SK-N-SH (cell line): ENCODE results near the gene SMKR1. TPM values are rescaled to one million over a fixed set of nuclear protein-coding genes. Genes with fewer than 3 reads are reported as not detected.

Experiments used
- CTCF ChIA-PET: fragments of 300-600, 350-600 bp; formaldehyde crosslinking; extraction: SDS; loops from one replicate; lab custom pipeline; 2021; lab: Yijun Ruan, JAX
- POLR2A ChIA-PET: fragments of 350-600 bp; sonication (Branson Sonifier 250); formaldehyde crosslinking; extraction: SDS; loops from one replicate; lab custom pipeline; 2020; ENCODE audit warnings: antibody characterized with exemption, inconsistent platforms; lab: Yijun Ruan, JAX
- DNase-seq: peaks from one replicate; pipeline ENCODE4 v3.0.0; 2012
- H2AFZ ChIP-seq: fragments of 200-600 bp; sonication (generic); 2 replicates; pipeline ENCODE4 v1.8.1; 2016; ENCODE audit warnings: antibody characterized with exemption, mild to moderate bottlenecking, low read depth
- H3F3A ChIP-seq: fragments of 200-600 bp; sonication (generic); replicated peaks from 2 replicates; pipeline ENCODE3; 2016; ENCODE audit warnings: antibody characterized with exemption, mild to moderate bottlenecking; ENCODE audit not compliant: insufficient read depth
- H3K27ac ChIP-seq, 2 experiments: fragments of 200-500 bp in 1 of 2; fragments of 200-600 bp in 1 of 2; sonication (Bioruptor generic) in 1 of 2; sonication (generic), shearing (Covaris generic) in 1 of 2; 2 replicates each; pipeline versions ENCODE4 v1.5.1 to v1.6.1; 2014 to 2016; ENCODE audit warnings: low read depth in 2 of 2, inconsistent platforms in 1 of 2, low read length in 1 of 2, mild to moderate bottlenecking in 1 of 2, mixed read lengths in 1 of 2
- H3K27me3 ChIP-seq: fragments of 200-600 bp; sonication (generic), shearing (Covaris generic); 2 replicates; pipeline ENCODE4 v1.6.1; 2016; ENCODE audit warnings: mixed run types; ENCODE audit not compliant: insufficient read depth
- H3K36me3 ChIP-seq, 2 experiments: fragments of 200-500 bp in 1 of 2; fragments of 200-600 bp in 1 of 2; sonication (Bioruptor generic) in 1 of 2; sonication (generic) in 1 of 2; replicated peaks in 1 of 2; 2 replicates each; pipeline versions ENCODE3 to v1.5.1; 2014 to 2016; ENCODE audit warnings: low read length in 1 of 2, mild to moderate bottlenecking in 1 of 2; ENCODE audit not compliant: insufficient read depth in 2 of 2, control insufficient read depth in 1 of 2
- H3K4me1 ChIP-seq, 2 experiments: fragments of 200-500 bp in 1 of 2; fragments of 200-600 bp in 1 of 2; sonication (Bioruptor generic) in 1 of 2; sonication (generic), shearing (Covaris generic) in 1 of 2; 2 replicates each; pipeline versions ENCODE4 v1.5.1 to v1.6.1; 2014 to 2016; ENCODE audit warnings: low read depth in 1 of 2, low read length in 1 of 2, mixed run types in 1 of 2; ENCODE audit not compliant: insufficient read depth in 2 of 2, control insufficient read depth in 1 of 2
- H3K4me2 ChIP-seq: fragments of 200-600 bp; sonication (generic), shearing (Covaris generic); 2 replicates; pipeline ENCODE4 v1.6.1; 2017; ENCODE audit warnings: mixed run types
- H3K4me3 ChIP-seq, 2 experiments: fragments of 200-500 bp in 1 of 2; fragments of 200-600 bp in 1 of 2; sonication (Bioruptor generic) in 1 of 2; sonication (generic), shearing (Covaris generic) in 1 of 2; 2 replicates each; pipeline versions ENCODE4 v1.5.1 to v1.8.1; 2014 to 2016; ENCODE audit warnings: low read depth in 2 of 2, inconsistent platforms in 1 of 2, low read length in 1 of 2, mild to moderate bottlenecking in 1 of 2, mixed read lengths in 1 of 2, moderate library complexity in 1 of 2
- H3K79me2 ChIP-seq: fragments of 200-600 bp; sonication (generic); 2 replicates; pipeline ENCODE4 v1.8.1; 2017; ENCODE audit warnings: mild to moderate bottlenecking; ENCODE audit not compliant: insufficient read depth
- H3K9ac ChIP-seq: fragments of 200-600 bp; sonication (generic); 2 replicates; pipeline ENCODE4 v1.6.1; 2017; ENCODE audit warnings: mixed run types
- H3K9me2 ChIP-seq: fragments of 200-600 bp; sonication (generic); 2 replicates; pipeline ENCODE4 v1.6.1; 2017; ENCODE audit warnings: mixed run types
- H3K9me3 ChIP-seq: fragments of 200-600 bp; sonication (generic); 2 replicates; pipeline ENCODE4 v1.6.1; 2017; ENCODE audit warnings: mixed run types, mild to moderate bottlenecking, moderate library complexity
- H4K20me1 ChIP-seq: fragments of 200-600 bp; sonication (generic); 2 replicates; pipeline ENCODE4 v1.6.1; 2017; ENCODE audit warnings: mild to moderate bottlenecking, mixed run types; ENCODE audit not compliant: insufficient read depth
- FOSL2 ChIP-seq: IDR thresholded peaks from 2 replicates; pipeline ENCODE4 v1.4.0; 2012; ENCODE audit warnings: low read depth, mild to moderate bottlenecking, moderate library complexity, borderline replicate concordance
- JUND ChIP-seq: IDR thresholded peaks from 2 replicates; pipeline ENCODE4 v1.4.0; 2012
- MEF2A ChIP-seq: IDR thresholded peaks from 2 replicates; pipeline ENCODE4 v1.4.0; 2012; ENCODE audit warnings: low read depth, borderline replicate concordance
- NFIC ChIP-seq: IDR thresholded peaks from 2 replicates; pipeline ENCODE4 v1.4.0; 2012; ENCODE audit warnings: borderline replicate concordance
- RXRA ChIP-seq: IDR thresholded peaks from 2 replicates; pipeline ENCODE4 v1.4.0; 2012; ENCODE audit warnings: low read depth, mild to moderate bottlenecking, borderline replicate concordance
- SIN3A ChIP-seq: IDR thresholded peaks from 2 replicates; pipeline ENCODE4 v1.6.1; 2012; ENCODE audit warnings: low read depth, mild to moderate bottlenecking, low read length, moderate library complexity, borderline replicate concordance
- TAF1 ChIP-seq: IDR thresholded peaks from 2 replicates; pipeline ENCODE4 v1.6.1; 2012; ENCODE audit warnings: low read depth, mild to moderate bottlenecking, low read length, moderate library complexity, borderline replicate concordance
- TCF12 ChIP-seq: IDR thresholded peaks from 2 replicates; pipeline ENCODE4 v1.4.0; 2012
- TEAD4 ChIP-seq: IDR thresholded peaks from 2 replicates; pipeline ENCODE4 v1.4.0; 2012; ENCODE audit warnings: mild to moderate bottlenecking, borderline replicate concordance; ENCODE audit not compliant: insufficient read depth
- USF2 ChIP-seq: fragments of 150-350 bp; IDR thresholded peaks from 2 replicates; pipeline ENCODE4 v1.6.1; 2017; ENCODE audit warnings: antibody characterized with exemption, low read length, low read depth, borderline replicate concordance
- YY1 ChIP-seq: IDR thresholded peaks from 2 replicates; pipeline ENCODE4 v1.4.0; 2012; ENCODE audit warnings: low read depth, mild to moderate bottlenecking
- whole genome bisulfite sequencing: methylation state at CpG from one replicate; pipeline ENCODE4 v1.1.6; 2017; ENCODE audit warnings: low lambda C conversion rate; 5-methylcytosine and 5-hydroxymethylcytosine counted together
- polyA plus RNA-seq, 3 experiments: library from polyadenylated mRNA; depleted of rRNA; stranded (reverse); fragments of >200 nt; gene quantifications; 2 replicates each; pipeline ENCODE4 v1.2.3, GENCODE V29; 2012
- TF ChIP-seq, protein P1 (sequence below): fragments of 150-350 bp; IDR thresholded peaks from 2 replicates; pipeline ENCODE4 v1.6.1; 2016; ENCODE audit warnings: mild to moderate bottlenecking, low read depth, low read length
- TF ChIP-seq, protein P2 (sequence below): IDR thresholded peaks from 2 replicates; pipeline ENCODE4; 2012

The SMKR1 gene
- polyA plus RNA-seq, 1 of the 3 experiments (the other 2 are of a cell fraction), result 8.1 TPM

GRCh38 chr7:129482781-129483180, 19.6 kb upstream of the SMKR1 start (continued):
- TF ChIP-seq, protein P1, sequence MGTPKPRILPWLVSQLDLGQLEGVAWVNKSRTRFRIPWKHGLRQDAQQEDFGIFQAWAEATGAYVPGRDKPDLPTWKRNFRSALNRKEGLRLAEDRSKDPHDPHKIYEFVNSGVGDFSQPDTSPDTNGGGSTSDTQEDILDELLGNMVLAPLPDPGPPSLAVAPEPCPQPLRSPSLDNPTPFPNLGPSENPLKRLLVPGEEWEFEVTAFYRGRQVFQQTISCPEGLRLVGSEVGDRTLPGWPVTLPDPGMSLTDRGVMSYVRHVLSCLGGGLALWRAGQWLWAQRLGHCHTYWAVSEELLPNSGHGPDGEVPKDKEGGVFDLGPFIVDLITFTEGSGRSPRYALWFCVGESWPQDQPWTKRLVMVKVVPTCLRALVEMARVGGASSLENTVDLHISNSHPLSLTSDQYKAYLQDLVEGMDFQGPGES, result no peak
- TF ChIP-seq, protein P2, sequence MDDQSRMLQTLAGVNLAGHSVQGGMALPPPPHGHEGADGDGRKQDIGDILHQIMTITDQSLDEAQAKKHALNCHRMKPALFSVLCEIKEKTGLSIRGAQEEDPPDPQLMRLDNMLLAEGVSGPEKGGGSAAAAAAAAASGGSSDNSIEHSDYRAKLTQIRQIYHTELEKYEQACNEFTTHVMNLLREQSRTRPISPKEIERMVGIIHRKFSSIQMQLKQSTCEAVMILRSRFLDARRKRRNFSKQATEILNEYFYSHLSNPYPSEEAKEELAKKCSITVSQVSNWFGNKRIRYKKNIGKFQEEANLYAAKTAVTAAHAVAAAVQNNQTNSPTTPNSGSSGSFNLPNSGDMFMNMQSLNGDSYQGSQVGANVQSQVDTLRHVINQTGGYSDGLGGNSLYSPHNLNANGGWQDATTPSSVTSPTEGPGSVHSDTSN, result no peak
- no peak for TF ChIP-seq TEAD4

DNA sequence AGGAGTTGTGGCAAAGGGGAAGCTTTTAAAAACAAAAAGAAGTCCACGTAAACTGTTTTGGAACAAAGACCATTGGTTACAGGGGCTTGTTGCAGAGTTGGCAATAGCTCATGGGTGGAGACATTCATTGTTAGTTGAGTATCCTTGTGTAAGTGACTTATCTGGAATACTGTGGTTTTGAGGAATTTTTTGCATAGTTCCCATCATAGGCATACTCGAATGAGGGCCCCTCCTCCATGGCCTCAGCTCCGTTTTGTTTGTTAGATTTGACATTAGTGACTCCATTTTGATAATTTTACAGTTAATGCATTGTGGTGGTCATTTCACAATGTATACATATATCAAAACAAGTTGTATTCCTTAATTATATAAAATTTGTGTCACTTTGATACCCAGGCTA, 12.8 kb upstream of the SMKR1 start:
- no peaks in the 10 kb centered on the region for H3K4me1 ChIP-seq
- no peaks in the 10 kb centered on the region for H4K20me1 ChIP-seq
- H3K9ac ChIP-seq, result no peak overlapping the region
- H3K4me2 ChIP-seq, result no peak overlapping the region
- WGBS, result 51% methylated on average over 3 of the region's 3 CpGs
- no peaks in the 10 kb centered on the region for H3K79me2 ChIP-seq
- no peak overlapping the region for H3K4me3 ChIP-seq
- peak overlapping the region; percentile 63; the same call in 1 of the 2 replicates for H2AFZ ChIP-seq
- ChIA-PET POLR2A (no interaction called here), CTCF (interaction anchor here (1.2 to 2.4 kb wide), 2 partner anchors 18 to 271 kb away, joined by 3 to 15 read pairs; no protein-coding TSS in a partner anchor)
- H3K36me3 ChIP-seq, result no peaks in the 10 kb centered on the region
- no peaks in the 10 kb centered on the region for H3K27me3 ChIP-seq
- peaks cover 12% of the 10 kb centered on the region for H3F3A ChIP-seq
- H3K9me2 ChIP-seq, result no peaks in the 10 kb centered on the region
- TF ChIP-seq JUND (0 out of 2 replicates have a peak, but pooled peaks have one; percentile 5), YY1 (peak; percentile 75; the same call in 1 of the 2 replicates), NFIC (no peak)
- TF ChIP-seq, protein P1, result no peak
- DNase-seq, result no peak
- no peaks in the 10 kb centered on the region for H3K9me3 ChIP-seq
- no peak overlapping the region for H3K27ac ChIP-seq

GRCh38 chr7:129492391-129492790, 9.9 kb upstream of the SMKR1 start:
- Histone ChIP-seq H3K4me1 (no peaks in the 10 kb centered on the region), H3K27me3 (no peaks in the 10 kb centered on the region), H3K4me2 (no peak overlapping the region), H3K36me3 (no peaks in the 10 kb centered on the region), H3K9me2 (no peaks in the 10 kb centered on the region), H3K27ac (no peak overlapping the region), H3K9me3 (no peaks in the 10 kb centered on the region), H3K79me2 (no peaks in the 10 kb centered on the region), H3F3A (peaks cover 18% of the 10 kb centered on the region)
- CTCF ChIA-PET, result no interaction called here
- TF ChIP-seq RXRA (no peak), TAF1 (no peak), FOSL2 (no peak), USF2 (no peak), MEF2A (no peak), SIN3A (no peak), TCF12 (no peak)
- TF ChIP-seq, protein P1, result no peak
- TF ChIP-seq, all 33 proteins: peak for 0
- no peak overlapping the region for H3K4me3 ChIP-seq
- DNase-seq, result no peak
- no peak overlapping the region for H2AFZ ChIP-seq
- 90% methylated on average over 2 of the region's 2 CpGs for WGBS
- POLR2A ChIA-PET, result no interaction called here
- H4K20me1 ChIP-seq, result no peaks in the 10 kb centered on the region
- no peak overlapping the region for H3K9ac ChIP-seq
